Glutamatergic neuron (in vitro differentiated cells): ENCODE data around the gene RTN3. TPM values are rescaled to one million over a fixed set of nuclear protein-coding genes. Genes with fewer than 3 reads are reported as not detected.

Experiments used
- DNase-seq: peaks from one replicate; pipeline ENCODE4 v3.0.0; 2022
- H3K27ac Mint-ChIP-seq: one replicate; pipeline ENCODE4 v1.8.0; 2020; ENCODE audit warnings: mild to moderate bottlenecking, mixed read lengths, inconsistent platforms; ENCODE audit not compliant: unreplicated experiment
- H3K27me3 Mint-ChIP-seq: one replicate; pipeline ENCODE4 v1.8.0; 2020; ENCODE audit warnings: mild to moderate bottlenecking, moderate library complexity, mixed read lengths, inconsistent platforms; ENCODE audit not compliant: unreplicated experiment
- H3K36me3 Mint-ChIP-seq: one replicate; pipeline ENCODE4 v1.8.0; 2020; ENCODE audit warnings: mild to moderate bottlenecking, mixed read lengths, inconsistent platforms; ENCODE audit not compliant: unreplicated experiment
- H3K4me1 Mint-ChIP-seq: one replicate; pipeline ENCODE4 v1.8.0; 2020; ENCODE audit warnings: mild to moderate bottlenecking, low read depth, mixed read lengths, inconsistent platforms; ENCODE audit not compliant: unreplicated experiment
- H3K4me3 Mint-ChIP-seq: one replicate; pipeline ENCODE4 v1.8.0; 2020; ENCODE audit warnings: mild to moderate bottlenecking, mixed read lengths, inconsistent platforms; ENCODE audit not compliant: unreplicated experiment
- H3K9me3 Mint-ChIP-seq: one replicate; pipeline ENCODE4 v1.8.0; 2020; ENCODE audit warnings: mild to moderate bottlenecking, moderate library complexity, mixed read lengths, inconsistent platforms; ENCODE audit not compliant: unreplicated experiment
- total RNA-seq: library from RNA; stranded (reverse); fragmentation: NEBNext Ultra II Directional; extraction: Animal tissue kit (Norgen Biotek cat#: 25700); gene quantifications from one replicate; pipeline ENCODE4 v1.2.1, GENCODE V29; 2021; ENCODE audit not compliant: unreplicated experiment
- TF ChIP-seq, protein P1 (sequence below): fragments of 200-600 bp; sonication (generic); IDR thresholded peaks from one replicate; pipeline ENCODE4 v1.5.0; 2021; ENCODE audit not compliant: partially characterized antibody, unreplicated experiment

RTN3 gene
- total RNA-seq, 1 donor from 2014 or later = 338 TPM

DNA sequence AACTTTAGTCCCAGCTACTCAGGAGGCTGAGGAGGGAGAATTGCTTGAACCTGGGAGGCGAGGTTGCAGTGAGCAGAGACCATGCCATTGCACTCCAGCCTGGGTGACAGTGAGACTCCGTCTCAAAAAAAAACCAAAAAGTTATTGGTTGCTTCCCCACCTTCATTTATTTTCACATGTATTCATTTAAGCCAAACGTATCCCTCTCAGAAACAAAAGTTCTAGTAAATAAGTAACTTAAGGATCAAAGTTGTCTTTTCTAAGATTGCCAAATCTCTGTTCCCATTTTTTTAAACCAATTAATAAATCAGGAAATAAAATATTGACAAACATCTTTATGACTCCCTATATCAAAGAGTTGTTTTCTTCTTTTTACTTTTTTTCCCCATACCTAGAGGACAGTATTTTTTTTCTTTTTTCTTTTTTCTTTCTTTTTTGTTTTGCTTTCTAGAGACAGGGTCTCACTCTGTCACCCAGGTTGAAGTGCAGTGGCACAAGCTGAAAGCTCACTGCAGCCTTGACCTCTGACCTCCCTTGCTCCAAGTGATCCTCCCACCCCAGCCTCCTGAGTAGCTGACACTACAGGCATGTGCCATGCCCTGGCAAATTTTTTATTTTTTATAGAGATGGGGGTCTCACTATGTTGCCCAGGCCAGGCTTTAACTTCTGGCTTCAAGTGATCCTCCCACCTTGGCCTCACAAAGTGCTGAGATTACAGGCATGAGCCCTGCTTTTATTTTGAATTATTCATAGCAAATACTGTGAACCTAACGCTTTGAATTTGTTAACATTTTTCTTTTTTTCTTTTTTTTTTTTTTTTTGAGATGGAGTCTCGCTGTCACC is 75.8 kb downstream of the RTN3 start:
- no peak overlapping the region for H3K4me3 Mint-ChIP-seq
- H3K9me3 Mint-ChIP-seq = peaks cover 24% of the 10 kb centered on the region
- H3K4me1 Mint-ChIP-seq = peaks cover 15% of the 10 kb centered on the region
- peaks cover 26% of the 10 kb centered on the region for H3K27me3 Mint-ChIP-seq
- no peaks in the 10 kb centered on the region for H3K36me3 Mint-ChIP-seq
- DNase-seq = no peak
- no peak overlapping the region for H3K27ac Mint-ChIP-seq
- TF ChIP-seq, protein P1, sequence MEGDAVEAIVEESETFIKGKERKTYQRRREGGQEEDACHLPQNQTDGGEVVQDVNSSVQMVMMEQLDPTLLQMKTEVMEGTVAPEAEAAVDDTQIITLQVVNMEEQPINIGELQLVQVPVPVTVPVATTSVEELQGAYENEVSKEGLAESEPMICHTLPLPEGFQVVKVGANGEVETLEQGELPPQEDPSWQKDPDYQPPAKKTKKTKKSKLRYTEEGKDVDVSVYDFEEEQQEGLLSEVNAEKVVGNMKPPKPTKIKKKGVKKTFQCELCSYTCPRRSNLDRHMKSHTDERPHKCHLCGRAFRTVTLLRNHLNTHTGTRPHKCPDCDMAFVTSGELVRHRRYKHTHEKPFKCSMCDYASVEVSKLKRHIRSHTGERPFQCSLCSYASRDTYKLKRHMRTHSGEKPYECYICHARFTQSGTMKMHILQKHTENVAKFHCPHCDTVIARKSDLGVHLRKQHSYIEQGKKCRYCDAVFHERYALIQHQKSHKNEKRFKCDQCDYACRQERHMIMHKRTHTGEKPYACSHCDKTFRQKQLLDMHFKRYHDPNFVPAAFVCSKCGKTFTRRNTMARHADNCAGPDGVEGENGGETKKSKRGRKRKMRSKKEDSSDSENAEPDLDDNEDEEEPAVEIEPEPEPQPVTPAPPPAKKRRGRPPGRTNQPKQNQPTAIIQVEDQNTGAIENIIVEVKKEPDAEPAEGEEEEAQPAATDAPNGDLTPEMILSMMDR = no peak

DNA sequence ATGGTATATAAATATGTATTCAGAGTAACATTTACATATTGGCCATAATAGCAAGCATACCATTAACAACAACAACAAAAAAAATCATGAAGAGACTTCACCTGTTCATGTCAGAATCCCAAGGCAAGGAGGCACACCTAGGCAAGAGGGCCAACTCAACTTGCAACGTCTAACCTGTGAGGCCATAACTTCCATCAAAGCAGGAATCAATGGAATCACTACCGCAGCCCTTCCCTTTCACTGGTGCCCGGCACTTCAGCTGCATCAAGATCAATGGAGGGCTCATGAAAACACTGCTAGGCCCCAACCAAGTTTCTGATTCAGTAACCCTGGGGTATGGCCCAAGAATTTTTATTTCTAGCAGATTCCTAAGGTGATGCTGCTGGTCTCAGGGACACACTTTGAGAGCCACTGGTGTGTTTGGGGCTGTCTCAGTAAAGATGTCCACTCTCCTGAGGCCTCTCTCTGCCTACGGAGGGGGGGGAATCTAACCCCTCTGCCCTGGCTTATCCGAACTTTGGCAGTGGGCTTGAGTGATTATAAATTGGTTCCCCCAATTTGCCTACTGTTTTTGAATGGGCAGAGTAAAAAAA is 79.3 kb downstream of the RTN3 start:
- DNase-seq = no peak
- peaks cover 15% of the 10 kb centered on the region for H3K4me1 Mint-ChIP-seq
- H3K36me3 Mint-ChIP-seq = no peaks in the 10 kb centered on the region
- H3K27me3 Mint-ChIP-seq = peaks cover 28% of the 10 kb centered on the region
- H3K4me3 Mint-ChIP-seq = peak overlapping the region; percentile 94
- TF ChIP-seq, protein P1 = no peak
- peak overlapping the region; percentile 91 for H3K27ac Mint-ChIP-seq
- H3K9me3 Mint-ChIP-seq = peaks cover 34% of the 10 kb centered on the region

DNA sequence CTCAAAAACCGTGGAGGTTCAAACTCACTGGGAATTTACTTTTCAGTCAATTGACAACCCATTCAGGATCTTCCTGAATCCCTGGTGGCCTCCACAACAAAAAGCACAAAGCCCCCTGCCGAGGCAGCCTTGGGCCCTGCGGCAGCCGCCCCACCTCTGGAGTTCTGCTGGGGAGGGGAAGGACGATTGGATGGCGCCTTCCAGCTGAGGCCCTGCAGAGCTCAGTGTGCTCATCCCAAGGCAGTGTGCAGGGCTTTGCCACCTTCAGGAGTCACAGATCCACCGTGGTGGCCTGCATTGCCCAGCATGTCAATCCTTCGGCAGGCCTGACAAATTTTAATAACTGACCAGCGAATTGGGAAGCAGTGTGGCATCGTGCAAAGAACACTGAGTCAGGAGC is 79.9 kb downstream of the RTN3 start:
- peak; percentile 44 for DNase-seq
- no peaks in the 10 kb centered on the region for H3K36me3 Mint-ChIP-seq
- peaks cover 32% of the 10 kb centered on the region for H3K27me3 Mint-ChIP-seq
- peak overlapping the region; percentile 91 for H3K27ac Mint-ChIP-seq
- peaks cover 36% of the 10 kb centered on the region for H3K9me3 Mint-ChIP-seq
- H3K4me3 Mint-ChIP-seq = peak overlapping the region; percentile 94
- H3K4me1 Mint-ChIP-seq = peaks cover 15% of the 10 kb centered on the region
- TF ChIP-seq, protein P1 = no peak

DNA sequence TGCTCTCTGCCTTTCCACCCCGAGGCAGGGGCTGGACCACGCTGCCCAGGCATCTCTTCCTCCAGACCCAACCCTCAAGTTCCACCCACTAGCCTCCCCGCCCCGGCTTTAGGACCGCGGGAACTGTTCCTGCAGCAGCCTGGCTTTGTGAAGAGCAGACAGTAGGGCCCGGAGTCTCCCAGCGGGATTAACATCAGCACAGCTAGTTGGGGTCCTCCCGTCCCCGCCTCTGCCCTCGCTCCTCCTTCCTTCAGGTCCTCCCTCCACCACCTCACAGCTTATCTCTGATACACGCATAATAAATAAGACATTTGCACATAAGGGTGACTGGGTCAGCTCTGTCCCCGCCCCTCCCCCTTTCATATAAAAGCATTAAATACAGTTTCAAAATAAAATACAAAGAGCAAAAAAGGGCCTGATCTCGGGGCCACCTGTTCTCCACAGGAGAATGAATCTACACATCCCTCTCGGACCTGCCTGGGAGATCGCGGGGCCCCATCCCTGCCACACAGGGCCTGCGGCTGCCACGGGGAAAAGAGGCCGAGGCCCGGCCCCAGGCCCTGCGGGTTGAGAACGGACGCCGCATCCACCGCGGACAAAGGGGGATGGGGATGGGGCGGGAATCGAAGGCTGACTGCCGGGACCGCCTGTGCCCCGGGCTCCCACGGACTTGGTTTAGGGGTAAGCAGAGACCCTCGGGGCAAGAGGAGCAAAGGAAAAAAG is 80.8 kb downstream of the RTN3 start:
- peaks cover 43% of the 10 kb centered on the region for H3K9me3 Mint-ChIP-seq
- TF ChIP-seq, protein P1 = no peak
- peak overlapping the region; percentile 94 for H3K4me3 Mint-ChIP-seq
- H3K27me3 Mint-ChIP-seq = peaks cover 37% of the 10 kb centered on the region
- H3K27ac Mint-ChIP-seq = peak overlapping the region; percentile 91
- H3K4me1 Mint-ChIP-seq = peaks cover 19% of the 10 kb centered on the region
- DNase-seq = peak; percentile 83
- no peaks in the 10 kb centered on the region for H3K36me3 Mint-ChIP-seq
